WTC11 (cell line): ENCODE data around the gene SBNO2. TPM values are rescaled to one million over a fixed set of nuclear protein-coding genes. Genes with fewer than 3 reads are reported as not detected.
A peak's percentile ranks its signal among the peaks of the same experiment; 100 is the strongest.

Experiments
- ATAC-seq: fragments of 200-7000 bp; cut with Tn5 transposase; 2 replicates; pipeline ENCODE4 v1.10.0; 2021; ENCODE audit warnings: mild to moderate bottlenecking, moderate library complexity
- CTCF ChIA-PET: fragments of 300-600 bp; sonication (Branson Sonifier 250); formaldehyde crosslinking; loops from one replicate; lab custom pipeline; 2021; ENCODE audit warnings: antibody characterized with exemption; lab: Charles Lee
- POLR2A ChIA-PET: fragments of 350-600 bp; sonication (Branson Sonifier 250); formaldehyde crosslinking; loops from one replicate; lab custom pipeline; 2021; ENCODE audit warnings: antibody characterized with exemption; lab: Charles Lee
- DNase-seq: peaks from one replicate; pipeline ENCODE4 v3.0.0; 2021; ENCODE audit warnings: low spot score
- H3K27ac Mint-ChIP-seq: 2 replicates; pipeline ENCODE4 v1.8.0; 2021; ENCODE audit warnings: mixed read lengths
- H3K27me3 Mint-ChIP-seq: 2 replicates; pipeline ENCODE4 v1.8.0; 2021; ENCODE audit warnings: low read depth, mild to moderate bottlenecking, moderate library complexity, mixed read lengths
- H3K36me3 Mint-ChIP-seq: 2 replicates; pipeline ENCODE4 v1.8.0; 2021; ENCODE audit warnings: mixed read lengths
- H3K4me1 Mint-ChIP-seq: 2 replicates; pipeline ENCODE4 v1.8.0; 2022; ENCODE audit warnings: mixed read lengths
- H3K4me3 Mint-ChIP-seq: 2 replicates; pipeline ENCODE4 v1.8.0; 2021; ENCODE audit warnings: mild to moderate bottlenecking, moderate library complexity, mixed read lengths
- H3K9me3 Mint-ChIP-seq: 2 replicates; pipeline ENCODE4 v1.8.0; 2021; ENCODE audit warnings: mixed read lengths
- CREM ChIP-seq: sonication (generic); formaldehyde crosslinking; IDR thresholded peaks from 2 replicates; pipeline ENCODE4 v1.8.1; 2022; ENCODE audit warnings: mild to moderate bottlenecking, missing genetic modification reagents, moderate library complexity
- CTCF ChIP-seq: fragments of 200-600 bp; IDR thresholded peaks from 2 replicates; pipeline ENCODE4 v1.8.0; 2022; ENCODE audit warnings: antibody characterized with exemption
- GABPB1 ChIP-seq: sonication (generic); formaldehyde crosslinking; IDR thresholded peaks from 2 replicates; pipeline ENCODE4 v1.8.1; 2023; ENCODE audit warnings: mild to moderate bottlenecking, missing genetic modification reagents
- NFYB ChIP-seq: sonication (generic); formaldehyde crosslinking; conservative IDR thresholded peaks from 2 replicates; pipeline ENCODE4 v1.8.0; 2022; ENCODE audit warnings: low read depth, missing genetic modification reagents
- PREB ChIP-seq: sonication (generic); formaldehyde crosslinking; IDR thresholded peaks from 2 replicates; pipeline ENCODE4 v1.8.1; 2022; ENCODE audit warnings: mild to moderate bottlenecking, missing genetic modification reagents, moderate library complexity, borderline replicate concordance
- TP53 ChIP-seq: sonication (generic); formaldehyde crosslinking; IDR thresholded peaks from 2 replicates; pipeline ENCODE4 v1.8.1; 2023; ENCODE audit warnings: mild to moderate bottlenecking, missing genetic modification reagents
- ZBTB21 ChIP-seq: sonication (generic); formaldehyde crosslinking; IDR thresholded peaks from 2 replicates; pipeline ENCODE4 v1.8.1; 2023; ENCODE audit warnings: mild to moderate bottlenecking, missing genetic modification reagents, borderline replicate concordance
- ZNF232 ChIP-seq: sonication (generic); formaldehyde crosslinking; IDR thresholded peaks from 2 replicates; pipeline ENCODE4 v1.8.0; 2022; ENCODE audit warnings: mild to moderate bottlenecking, missing genetic modification reagents
- ZNF416 ChIP-seq: fragments of 250-450 bp; sonication (Bioruptor Pico); IDR thresholded peaks from 2 replicates; pipeline ENCODE4 v1.9.0; 2021; ENCODE audit warnings: mild to moderate bottlenecking, inconsistent platforms
- total RNA-seq: library from RNA; stranded (reverse); gene quantifications from 3 replicates; pipeline ENCODE4 v1.2.3, GENCODE V29; 2021
- TF ChIP-seq, protein P1 (sequence below): fragments of 250-450 bp; sonication (Bioruptor Pico); conservative IDR thresholded peaks from 2 replicates; pipeline ENCODE4 v1.9.0; 2021; ENCODE audit warnings: mild to moderate bottlenecking
- TF ChIP-seq, protein P2 (sequence below): sonication (generic); formaldehyde crosslinking; IDR thresholded peaks from 2 replicates; pipeline ENCODE4 v1.8.0; 2022; ENCODE audit warnings: missing genetic modification reagents
- TF ChIP-seq, protein P3 (sequence below): sonication (generic); formaldehyde crosslinking; conservative IDR thresholded peaks from 2 replicates; pipeline ENCODE4 v1.8.1; 2023; ENCODE audit warnings: mild to moderate bottlenecking, low read depth, missing genetic modification reagents, moderate library complexity

Gene SBNO2
- total RNA-seq, 1 experiment from 2014 or later = 57.3 TPM

DNA sequence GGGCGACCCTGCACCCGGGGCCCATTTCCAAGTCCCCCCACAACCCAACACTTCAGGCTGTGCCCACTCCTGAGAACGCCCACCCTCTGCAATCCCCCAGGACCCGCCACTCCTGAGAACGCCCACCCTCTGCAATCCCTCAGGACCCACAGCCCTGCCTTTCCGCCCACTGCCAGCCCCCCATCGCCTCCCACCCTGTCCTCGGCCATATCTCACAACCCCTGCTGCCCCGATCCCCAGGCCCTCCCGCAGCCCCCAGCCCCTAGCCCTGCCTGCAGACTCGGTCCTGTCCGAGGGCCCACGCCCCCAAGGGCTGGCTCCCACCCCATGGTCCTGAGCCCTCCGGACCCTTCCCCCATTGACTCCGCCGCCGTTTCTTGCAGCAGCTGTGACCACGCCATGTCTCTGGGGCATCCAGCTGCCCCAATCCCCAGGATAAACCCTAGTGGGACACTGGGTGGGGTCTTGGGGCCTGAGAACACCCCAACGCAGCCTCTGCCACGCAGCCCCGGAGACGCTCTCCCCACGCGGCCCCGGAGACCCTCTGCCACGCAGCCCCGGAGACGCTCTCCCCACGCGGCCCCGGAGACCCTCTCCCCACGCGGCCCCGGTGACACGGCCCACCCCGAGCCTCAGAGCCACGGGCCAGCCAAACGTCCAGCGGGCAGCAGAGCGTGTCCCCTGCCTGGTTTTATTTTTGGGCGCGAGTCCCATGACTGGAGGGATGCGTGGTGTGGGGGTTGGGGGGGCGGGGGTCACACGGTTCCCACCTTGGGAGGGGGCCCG lies 17.0 kb downstream of the SBNO2 start:
- no peak for TF ChIP-seq CREM (CRISPR knock-in tag)
- no peak for TF ChIP-seq TP53 (CRISPR knock-in tag)
- no peak for TF ChIP-seq ZNF232 (CRISPR knock-in tag)
- TF ChIP-seq, protein P1, sequence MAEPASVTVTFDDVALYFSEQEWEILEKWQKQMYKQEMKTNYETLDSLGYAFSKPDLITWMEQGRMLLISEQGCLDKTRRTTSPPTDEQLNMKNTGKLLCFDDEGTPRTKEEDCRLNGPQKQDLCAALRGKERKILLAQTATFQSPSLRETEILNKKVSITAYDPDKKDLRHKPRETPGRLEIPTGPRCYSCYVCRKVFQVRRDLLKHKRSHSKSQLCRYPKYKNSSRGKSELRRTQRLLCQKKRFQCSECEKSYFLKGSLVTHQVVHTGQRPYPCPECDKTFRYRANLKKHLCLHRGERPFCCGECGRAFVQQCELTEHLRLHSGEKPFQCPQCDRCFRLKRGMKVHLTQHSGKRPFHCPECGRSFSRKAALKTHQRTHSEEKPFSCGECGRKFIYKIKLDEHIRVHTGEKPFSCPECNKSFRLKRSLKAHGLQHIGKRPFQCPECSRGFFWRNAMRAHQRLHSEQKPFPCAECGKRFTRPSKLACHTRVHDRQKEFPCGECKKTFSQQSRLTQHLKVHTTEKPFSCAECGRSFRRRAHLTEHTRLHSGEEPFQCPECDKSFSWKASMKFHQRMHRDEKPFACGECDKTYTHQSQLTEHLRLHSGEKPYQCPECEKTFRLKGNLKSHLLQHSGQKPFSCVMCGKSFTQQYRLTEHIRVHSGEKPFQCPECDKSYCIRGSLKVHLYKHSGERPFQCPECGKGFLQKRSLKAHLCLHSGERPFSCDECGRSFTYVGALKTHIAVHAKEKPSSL (CRISPR knock-in tag) = no peak
- no peak for TF ChIP-seq PREB (CRISPR knock-in tag)
- TF ChIP-seq, all 79 proteins: peak for 0
- no peaks in the 10 kb centered on the region for H3K9me3 Mint-ChIP-seq
- ChIA-PET POLR2A (no interaction called here), CTCF (no interaction called here)
- H3K4me1 Mint-ChIP-seq = peaks cover 3% of the 10 kb centered on the region
- DNase-seq (no peak), ATAC-seq (no peak)
- H3K4me3 Mint-ChIP-seq = no peak overlapping the region
- no peaks in the 10 kb centered on the region for H3K27me3 Mint-ChIP-seq
- H3K27ac Mint-ChIP-seq = no peak overlapping the region
- H3K36me3 Mint-ChIP-seq = peaks cover 4% of the 10 kb centered on the region; the same call in 1 of the 2 replicates

GRCh38 chr19:1156305-1156801 lies 17.7 kb downstream of the SBNO2 start:
- POLR2A ChIA-PET = no interaction called here
- H3K27me3 Mint-ChIP-seq = no peaks in the 10 kb centered on the region
- no peaks in the 10 kb centered on the region for H3K9me3 Mint-ChIP-seq
- DNase-seq (peak; percentile 12), ATAC-seq (no peak)
- H3K4me1 Mint-ChIP-seq = no peaks in the 10 kb centered on the region
- CTCF ChIA-PET = interaction anchor here (1.1 to 2.1 kb wide), 3 partner anchors 38 to 88 kb away, joined by 3 to 13 read pairs (median 7); no protein-coding TSS in a partner anchor
- no peak overlapping the region for H3K4me3 Mint-ChIP-seq
- peaks cover 10% of the 10 kb centered on the region for H3K36me3 Mint-ChIP-seq
- TF ChIP-seq GABPB1 (CRISPR knock-in tag) (no peak), ZBTB21 (CRISPR knock-in tag) (no peak), ZNF416 (CRISPR knock-in tag) (no peak), NFYB (CRISPR knock-in tag) (peak; percentile 35; the same call in 1 of the 2 replicates), CTCF (no peak)
- TF ChIP-seq, protein P2, sequence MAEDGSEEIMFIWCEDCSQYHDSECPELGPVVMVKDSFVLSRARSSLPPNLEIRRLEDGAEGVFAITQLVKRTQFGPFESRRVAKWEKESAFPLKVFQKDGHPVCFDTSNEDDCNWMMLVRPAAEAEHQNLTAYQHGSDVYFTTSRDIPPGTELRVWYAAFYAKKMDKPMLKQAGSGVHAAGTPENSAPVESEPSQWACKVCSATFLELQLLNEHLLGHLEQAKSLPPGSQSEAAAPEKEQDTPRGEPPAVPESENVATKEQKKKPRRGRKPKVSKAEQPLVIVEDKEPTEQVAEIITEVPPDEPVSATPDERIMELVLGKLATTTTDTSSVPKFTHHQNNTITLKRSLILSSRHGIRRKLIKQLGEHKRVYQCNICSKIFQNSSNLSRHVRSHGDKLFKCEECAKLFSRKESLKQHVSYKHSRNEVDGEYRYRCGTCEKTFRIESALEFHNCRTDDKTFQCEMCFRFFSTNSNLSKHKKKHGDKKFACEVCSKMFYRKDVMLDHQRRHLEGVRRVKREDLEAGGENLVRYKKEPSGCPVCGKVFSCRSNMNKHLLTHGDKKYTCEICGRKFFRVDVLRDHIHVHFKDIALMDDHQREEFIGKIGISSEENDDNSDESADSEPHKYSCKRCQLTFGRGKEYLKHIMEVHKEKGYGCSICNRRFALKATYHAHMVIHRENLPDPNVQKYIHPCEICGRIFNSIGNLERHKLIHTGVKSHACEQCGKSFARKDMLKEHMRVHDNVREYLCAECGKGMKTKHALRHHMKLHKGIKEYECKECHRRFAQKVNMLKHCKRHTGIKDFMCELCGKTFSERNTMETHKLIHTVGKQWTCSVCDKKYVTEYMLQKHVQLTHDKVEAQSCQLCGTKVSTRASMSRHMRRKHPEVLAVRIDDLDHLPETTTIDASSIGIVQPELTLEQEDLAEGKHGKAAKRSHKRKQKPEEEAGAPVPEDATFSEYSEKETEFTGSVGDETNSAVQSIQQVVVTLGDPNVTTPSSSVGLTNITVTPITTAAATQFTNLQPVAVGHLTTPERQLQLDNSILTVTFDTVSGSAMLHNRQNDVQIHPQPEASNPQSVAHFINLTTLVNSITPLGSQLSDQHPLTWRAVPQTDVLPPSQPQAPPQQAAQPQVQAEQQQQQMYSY = peak; percentile 80
- TF ChIP-seq, protein P3, sequence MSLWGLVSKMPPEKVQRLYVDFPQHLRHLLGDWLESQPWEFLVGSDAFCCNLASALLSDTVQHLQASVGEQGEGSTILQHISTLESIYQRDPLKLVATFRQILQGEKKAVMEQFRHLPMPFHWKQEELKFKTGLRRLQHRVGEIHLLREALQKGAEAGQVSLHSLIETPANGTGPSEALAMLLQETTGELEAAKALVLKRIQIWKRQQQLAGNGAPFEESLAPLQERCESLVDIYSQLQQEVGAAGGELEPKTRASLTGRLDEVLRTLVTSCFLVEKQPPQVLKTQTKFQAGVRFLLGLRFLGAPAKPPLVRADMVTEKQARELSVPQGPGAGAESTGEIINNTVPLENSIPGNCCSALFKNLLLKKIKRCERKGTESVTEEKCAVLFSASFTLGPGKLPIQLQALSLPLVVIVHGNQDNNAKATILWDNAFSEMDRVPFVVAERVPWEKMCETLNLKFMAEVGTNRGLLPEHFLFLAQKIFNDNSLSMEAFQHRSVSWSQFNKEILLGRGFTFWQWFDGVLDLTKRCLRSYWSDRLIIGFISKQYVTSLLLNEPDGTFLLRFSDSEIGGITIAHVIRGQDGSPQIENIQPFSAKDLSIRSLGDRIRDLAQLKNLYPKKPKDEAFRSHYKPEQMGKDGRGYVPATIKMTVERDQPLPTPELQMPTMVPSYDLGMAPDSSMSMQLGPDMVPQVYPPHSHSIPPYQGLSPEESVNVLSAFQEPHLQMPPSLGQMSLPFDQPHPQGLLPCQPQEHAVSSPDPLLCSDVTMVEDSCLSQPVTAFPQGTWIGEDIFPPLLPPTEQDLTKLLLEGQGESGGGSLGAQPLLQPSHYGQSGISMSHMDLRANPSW = no peak
- H3K27ac Mint-ChIP-seq = peak overlapping the region; percentile 53; the same call in 1 of the 2 replicates
